HepG2 (cell line): ENCODE measurements around the gene SLFN11. TPM values are rescaled to one million over a fixed set of nuclear protein-coding genes. Genes with fewer than 3 reads are reported as not detected.

Source experiments
- ATAC-seq: fragments of 200-7000 bp; cut with Tn5 transposase; 3 replicates; pipeline ENCODE4 v1.9.1; 2020; ENCODE audit warnings: mild to moderate bottlenecking, moderate library complexity
- BruUV-seq: library from RNA; stranded (reverse); fragments of 400-500 nt; replicated peaks from 2 replicates; lab custom pipeline; 2021; lab: Mats Ljungman, UMichigan
- CTCF ChIA-PET: fragments of 300-600 bp; formaldehyde crosslinking; extraction: SDS; loops from one replicate; lab custom pipeline; 2021; ENCODE audit warnings: low total read pairs, inconsistent platforms, low intra/inter-chr PET ratio; lab: Yijun Ruan, JAX
- POLR2A ChIA-PET: fragments of 350-600 bp; sonication (Branson Sonifier 250); formaldehyde crosslinking; loops from one replicate; lab custom pipeline; 2020; ENCODE audit warnings: antibody characterized with exemption, inconsistent platforms; lab: Yijun Ruan, JAX
- DNase-seq: peaks from one replicate; pipeline ENCODE4 v3.0.0-alpha.2; 2015; ENCODE audit warnings: low spot score
- FAIRE-seq: peaks from 3 replicates; lab custom pipeline; 2011; peaks lifted over from hg19 to GRCh38; lab: Jason Lieb, UNC
- H2AFZ ChIP-seq: one replicate; pipeline ENCODE4 v1.6.1; 2011; ENCODE audit warnings: low read length, inconsistent platforms
- H3K27ac ChIP-seq: fragments of 300-600 bp; 3 replicates; pipeline ENCODE4 v1.8.0; 2011; ENCODE audit warnings: mixed run types, mild to moderate bottlenecking, mixed read lengths, low read length, inconsistent platforms; ENCODE audit not compliant: insufficient read depth; ENCODE audit errors: extremely low read length
- H3K27me3 ChIP-seq, 2 experiments: fragments of 200-600 bp in 1 of 2; 2 replicates in 1 of 2; 3 replicates in 1 of 2; pipeline versions ENCODE4 v1.6.0 to v1.8.0; 2011; ENCODE audit warnings: low read length in 2 of 2, mild to moderate bottlenecking in 2 of 2, moderate library complexity in 2 of 2, inconsistent platforms in 1 of 2; ENCODE audit not compliant: insufficient read depth in 2 of 2, control insufficient read depth in 1 of 2
- H3K36me3 ChIP-seq, 2 experiments: fragments of 200-600 bp in 1 of 2; replicated peaks in 1 of 2; 2 replicates in 1 of 2; 3 replicates in 1 of 2; pipeline versions ENCODE4 v1.5.1 to v1.8.0; 2011; ENCODE audit warnings: low read length in 2 of 2, inconsistent platforms in 1 of 2; ENCODE audit not compliant: insufficient read depth in 2 of 2, control insufficient read depth in 1 of 2
- H3K4me1 ChIP-seq: 2 replicates; pipeline ENCODE4 v1.5.1; 2012; ENCODE audit warnings: low read length, inconsistent platforms; ENCODE audit not compliant: insufficient read depth
- H3K4me2 ChIP-seq: 2 replicates; pipeline ENCODE4 v1.6.0; 2011; ENCODE audit warnings: low read depth, low read length, inconsistent platforms
- H3K4me3 ChIP-seq, 3 experiments: fragments of 200-600 bp in 1 of 3; sonication (generic), shearing (Covaris generic) in 1 of 3; replicated peaks in 1 of 3; 2 replicates each; pipeline ENCODE4 v1.5.1; 2011 to 2016; ENCODE audit warnings: low read length in 3 of 3, inconsistent platforms in 2 of 3, low read depth in 2 of 3, mild to moderate bottlenecking in 2 of 3, control low read depth in 1 of 3, mixed read lengths in 1 of 3; ENCODE audit not compliant: insufficient read depth in 1 of 3
- H3K79me2 ChIP-seq: one replicate; pipeline ENCODE4 v1.6.1; 2011; ENCODE audit warnings: low read length, inconsistent platforms; ENCODE audit not compliant: insufficient read depth
- H3K9ac ChIP-seq: 2 replicates; pipeline ENCODE4 v1.6.0; 2011; ENCODE audit warnings: mild to moderate bottlenecking, low read depth, low read length, inconsistent platforms; ENCODE audit not compliant: insufficient read depth
- H3K9me3 ChIP-seq: 2 replicates; pipeline ENCODE4 v1.5.1; 2012; ENCODE audit warnings: mild to moderate bottlenecking, low read length
- H4K20me1 ChIP-seq: 2 replicates; pipeline ENCODE4 v1.6.0; 2011; ENCODE audit warnings: inconsistent platforms, mild to moderate bottlenecking, low read length, moderate library complexity; ENCODE audit not compliant: insufficient read depth
- CEBPG ChIP-seq: IDR thresholded peaks from 2 replicates; pipeline ENCODE4 v1.6.1; 2016
- JUN ChIP-seq: sonication (generic); formaldehyde crosslinking; IDR thresholded peaks from 2 replicates; pipeline ENCODE4 v1.4.0; 2020; ENCODE audit warnings: mild to moderate bottlenecking, missing genetic modification reagents
- NBN ChIP-seq: fragments of 450-650 bp; conservative IDR thresholded peaks from 2 replicates; pipeline ENCODE4 v1.6.1; 2017
- NRL ChIP-seq: sonication (generic); formaldehyde crosslinking; IDR thresholded peaks from 2 replicates; pipeline ENCODE4 v1.5.0; 2020; ENCODE audit warnings: missing genetic modification reagents, mild to moderate bottlenecking, moderate library complexity, borderline replicate concordance
- REST ChIP-seq, 2 experiments: IDR thresholded peaks; 2 replicates each; pipeline ENCODE4 v1.6.1; 2011 to 2012; ENCODE audit warnings: low read length in 2 of 2, borderline replicate concordance in 1 of 2, low read depth in 1 of 2, mild to moderate bottlenecking in 1 of 2, moderate library complexity in 1 of 2
- SAP130 ChIP-seq: IDR thresholded peaks from 2 replicates; pipeline ENCODE4 v1.6.1; 2016; ENCODE audit warnings: low read depth
- ZNF264 ChIP-seq: sonication (generic); formaldehyde crosslinking; IDR thresholded peaks from 2 replicates; pipeline ENCODE4 v1.4.0; 2020; ENCODE audit warnings: missing genetic modification reagents
- ZNF331 ChIP-seq: sonication (generic); formaldehyde crosslinking; IDR thresholded peaks from 2 replicates; pipeline ENCODE4 v1.4.0; 2020; ENCODE audit warnings: missing genetic modification reagents
- WGBS: methylation state at CpG from one replicate; pipeline ENCODE4 v1.1.6; 2017; ENCODE audit warnings: low lambda C conversion rate; 5-methylcytosine and 5-hydroxymethylcytosine counted together
- in situ Hi-C: cut with HindIII; loops from 2 replicates; pipeline ENCODE4 v1.10.0; 2017; ENCODE audit warnings: low pct_unique_long_range_greater_than_20kb; ENCODE audit not compliant: extremely low pct_ligation_motif_present
- intact Hi-C: fragments of 100-400 bp; cut with micrococcal nuclease; formaldehyde crosslinking; loops from one replicate; pipeline ENCODE4 v1.10.0; 2022; ENCODE audit not compliant: unreplicated experiment
- polyA plus RNA-seq, 8 experiments: library from polyadenylated mRNA; depleted of rRNA in 3 of 8; stranded (reverse) in 7 of 8; unstranded in 1 of 8; fragments of >200 nt; fragmentation: Illumina TruSeq in 4 of 8; extraction: Trizol in 4 of 8; gene quantifications; 2 replicates each; pipeline versions ENCODE4 v1.2.1 to v1.2.3, GENCODE V29; 2011 to 2016; ENCODE audit warnings: low read depth in 4 of 8, missing spikeins in 1 of 8, mixed read lengths in 1 of 8; ENCODE audit not compliant: insufficient read depth in 1 of 8
- total RNA-seq, 5 experiments: library from RNA; depleted of rRNA; stranded (reverse); fragments of >200 nt; fragmentation: Illumina TruSeq; extraction: Trizol; gene quantifications; 2 replicates each; pipeline ENCODE4 v1.2.3, GENCODE V29; 2016; ENCODE audit warnings: low read depth in 1 of 5

Gene SLFN11
- total and polyA plus RNA-seq, 2 of the 13 experiments (the other 11 are each of a cell fraction or from before 2014, with no cell fraction given): not detected

DNA sequence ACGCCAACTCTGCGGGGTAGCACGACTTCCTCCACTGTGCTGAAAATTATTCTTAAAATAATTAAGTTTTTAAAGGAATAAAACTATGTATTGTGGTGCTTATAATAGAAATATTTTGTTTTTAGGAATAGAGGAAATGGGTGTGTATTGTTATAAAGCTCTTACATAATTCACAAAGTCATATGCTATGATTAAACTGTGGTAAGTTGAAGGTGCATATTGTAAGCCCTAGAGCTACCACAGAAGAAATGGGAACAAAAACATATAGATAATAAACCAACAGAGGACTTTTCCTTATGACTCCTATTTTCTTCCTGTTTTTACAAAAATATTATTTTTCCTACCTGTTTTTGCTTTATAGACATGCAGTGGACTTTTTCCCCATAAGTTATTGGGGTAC is 4.3 kb upstream of the SLFN11 start:
- Histone ChIP-seq H3K27ac (no peak overlapping the region), H3K27me3 (peaks cover 7 to 23% of the 10 kb centered on the region in 2 experiments; a peak in 3 of 5 replicates), H2AFZ (no peak overlapping the region), H3K4me3 (no peak overlapping the region), H3K36me3 (no peaks in the 10 kb centered on the region), H3K4me2 (no peak overlapping the region), H4K20me1 (no peaks in the 10 kb centered on the region), H3K79me2 (no peaks in the 10 kb centered on the region), H3K4me1 (no peaks in the 10 kb centered on the region), H3K9ac (no peak overlapping the region), H3K9me3 (no peaks in the 10 kb centered on the region)
- 26% methylated on average over 3 of the region's 3 CpGs for WGBS
- ATAC-seq (no peak), DNase-seq (no peak), FAIRE-seq (no peak)
- POLR2A ChIA-PET: no interaction called here
- intact Hi-C loops: no loop called here
- no peak for TF ChIP-seq SAP130
- TF ChIP-seq NBN: no peak
- no peak for TF ChIP-seq JUN (CRISPR knock-in tag)
- TF ChIP-seq ZNF331 (CRISPR knock-in tag): no peak
- no peak for TF ChIP-seq ZNF264 (CRISPR knock-in tag)
- TF ChIP-seq NRL: no peak
- no peak for TF ChIP-seq REST (IDR thresholded peaks at IDR 0.05; ENCODE audit: borderline replicate concordance in 1 of 2, low read depth in 1 of 2, low read length in 2 of 2)
- no peak for TF ChIP-seq CEBPG (CRISPR knock-in tag)
- CTCF ChIA-PET: no interaction called here
- in situ Hi-C loops: no loop called here
- no TSS peak for BruUV-seq
